ENCODE measurements around the gene IRF8. TPM values are rescaled to one million over a fixed set of nuclear protein-coding genes. Genes with fewer than 3 reads are reported as not detected.

The IRF8 gene
- total and polyA plus RNA-seq, 2 of the 4 experiments (the other 2 are of a cell fraction): not detected

DNA sequence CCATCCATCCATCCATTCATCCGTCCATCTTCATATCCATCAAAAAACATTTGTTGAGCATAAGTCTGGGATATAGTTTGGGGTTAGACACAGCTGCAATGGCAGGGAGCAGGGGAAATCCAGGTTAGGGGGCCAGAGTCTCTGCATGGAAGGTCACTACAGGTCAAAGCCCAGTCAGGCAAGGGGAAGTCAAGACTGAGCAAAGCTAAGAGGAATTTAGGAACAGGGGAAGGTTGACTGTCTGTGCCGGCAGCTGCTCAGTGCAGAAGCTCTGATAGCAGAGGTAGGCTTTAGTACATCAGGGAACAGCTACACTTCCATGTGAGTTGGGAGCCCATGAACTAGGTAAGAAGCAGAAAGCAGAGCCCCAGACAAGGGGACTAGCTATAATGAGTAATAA lies 68.1 kb downstream of the IRF8 start:
- BruUV-seq (replicated peaks): no TSS peak
- in situ Hi-C loops (cut with MboI; ENCODE audit: low sequenced_read_pairs): no loop called here
- H3K9ac ChIP-seq (ENCODE audit: low read depth, low read length): no peak overlapping the region

More for the DNA sequence above, 68.1 kb downstream of the IRF8 start:
- Histone ChIP-seq H3K4me2 (ENCODE audit: low read depth, low read length) (no peak overlapping the region), H3K56ac (ENCODE audit: extremely low read depth, insufficient read depth, low read length) (no peak overlapping the region), H3K4me3 (ENCODE audit: insufficient read depth, low read depth, low read length) (no peak overlapping the region), H3K27ac (ENCODE audit: insufficient read depth, low read length) (no peak overlapping the region), H2BK120ac (ENCODE audit: low read depth, low read length) (no peak overlapping the region), H3K4me1 (ENCODE audit: control insufficient read depth, insufficient read depth, low read length) (peaks cover 6% of the 10 kb centered on the region; the same call in 1 of the 2 replicates), H3K27me3 (ENCODE audit: control insufficient read depth, insufficient read depth, low read length) (peaks cover 54% of the 10 kb centered on the region), H2AK9ac (replicated peaks; ENCODE audit: low read depth, low read length, poor library complexity) (no peak overlapping the region), H3K9me1 (ENCODE audit: insufficient read depth, low read length) (0 out of 2 replicates have a peak, but pooled peaks cover 2% of the 10 kb centered on the region), H2BK5ac (ENCODE audit: low read depth, low read length, poor library complexity, severe bottlenecking) (no peak overlapping the region), H3K36me3 (ENCODE audit: control insufficient read depth, insufficient read depth, low read length) (no peaks in the 10 kb centered on the region), H3K9me3 (ENCODE audit: control insufficient read depth, insufficient read depth, low read length) (peaks cover 2% of the 10 kb centered on the region; the same call in 1 of the 2 replicates), H2BK20ac (ENCODE audit: low read depth, low read length) (no peak overlapping the region), H3K18ac (ENCODE audit: low read depth, low read length) (no peak overlapping the region), H4K20me1 (ENCODE audit: insufficient read depth, low read length) (no peaks in the 10 kb centered on the region), H3K23ac (ENCODE audit: low read depth, low read length) (no peak overlapping the region), H2AK5ac (ENCODE audit: low read depth, low read length) (no peak overlapping the region), H4K8ac (ENCODE audit: low read depth in 2 of 2, low read length in 2 of 2) (no peak overlapping the region), H3K4ac (ENCODE audit: low read depth, low read length) (no peak overlapping the region), H4K5ac (ENCODE audit: low read depth, low read length) (no peak overlapping the region), H2BK15ac (ENCODE audit: low read depth, low read length) (no peak overlapping the region), H3K14ac (replicated peaks; ENCODE audit: low read depth, low read length) (no peak overlapping the region), H4K91ac (ENCODE audit: insufficient read depth, low read depth, low read length) (no peak overlapping the region), H3K79me1 (ENCODE audit: low read depth in 1 of 2, low read length in 2 of 2) (no peaks in the 10 kb centered on the region), H2AFZ (replicated peaks; ENCODE audit: low read length, poor library complexity) (no peak overlapping the region)
- POLR2A ChIA-PET (ENCODE audit: unreplicated experiment): no interaction called here
- DNase-seq: no peak
- no peak for TF ChIP-seq RAD21 (IDR thresholded peaks at IDR 0.05; ENCODE audit: low read length)
- no peak for TF ChIP-seq MAFK (IDR thresholded peaks at IDR 0.05; ENCODE audit: low read depth, low read length)
- TF ChIP-seq CHD1 (IDR thresholded peaks at IDR 0.05; ENCODE audit: low read depth, low read length): no peak
- TF ChIP-seq, protein P1, sequence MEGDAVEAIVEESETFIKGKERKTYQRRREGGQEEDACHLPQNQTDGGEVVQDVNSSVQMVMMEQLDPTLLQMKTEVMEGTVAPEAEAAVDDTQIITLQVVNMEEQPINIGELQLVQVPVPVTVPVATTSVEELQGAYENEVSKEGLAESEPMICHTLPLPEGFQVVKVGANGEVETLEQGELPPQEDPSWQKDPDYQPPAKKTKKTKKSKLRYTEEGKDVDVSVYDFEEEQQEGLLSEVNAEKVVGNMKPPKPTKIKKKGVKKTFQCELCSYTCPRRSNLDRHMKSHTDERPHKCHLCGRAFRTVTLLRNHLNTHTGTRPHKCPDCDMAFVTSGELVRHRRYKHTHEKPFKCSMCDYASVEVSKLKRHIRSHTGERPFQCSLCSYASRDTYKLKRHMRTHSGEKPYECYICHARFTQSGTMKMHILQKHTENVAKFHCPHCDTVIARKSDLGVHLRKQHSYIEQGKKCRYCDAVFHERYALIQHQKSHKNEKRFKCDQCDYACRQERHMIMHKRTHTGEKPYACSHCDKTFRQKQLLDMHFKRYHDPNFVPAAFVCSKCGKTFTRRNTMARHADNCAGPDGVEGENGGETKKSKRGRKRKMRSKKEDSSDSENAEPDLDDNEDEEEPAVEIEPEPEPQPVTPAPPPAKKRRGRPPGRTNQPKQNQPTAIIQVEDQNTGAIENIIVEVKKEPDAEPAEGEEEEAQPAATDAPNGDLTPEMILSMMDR (conservative IDR thresholded peaks at IDR 0.05; ENCODE audit: low read depth, low read length): no peak
- no peak for TF ChIP-seq BHLHE40 (IDR thresholded peaks at IDR 0.05; ENCODE audit: low read depth, low read length)
- no peak for TF ChIP-seq FOS (IDR thresholded peaks at IDR 0.05; ENCODE audit: low read depth, low read length)
- TF ChIP-seq NFE2L2 (IDR thresholded peaks at IDR 0.05; ENCODE audit: low read depth, low read length): no peak
- TF ChIP-seq, protein P2, sequence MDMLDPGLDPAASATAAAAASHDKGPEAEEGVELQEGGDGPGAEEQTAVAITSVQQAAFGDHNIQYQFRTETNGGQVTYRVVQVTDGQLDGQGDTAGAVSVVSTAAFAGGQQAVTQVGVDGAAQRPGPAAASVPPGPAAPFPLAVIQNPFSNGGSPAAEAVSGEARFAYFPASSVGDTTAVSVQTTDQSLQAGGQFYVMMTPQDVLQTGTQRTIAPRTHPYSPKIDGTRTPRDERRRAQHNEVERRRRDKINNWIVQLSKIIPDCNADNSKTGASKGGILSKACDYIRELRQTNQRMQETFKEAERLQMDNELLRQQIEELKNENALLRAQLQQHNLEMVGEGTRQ (IDR thresholded peaks at IDR 0.05; ENCODE audit: low read depth, low read length): no peak
- TF ChIP-seq POLR2A (IDR thresholded peaks at IDR 0.05; ENCODE audit: low read depth, low read length): no peak
- TF ChIP-seq MAZ (IDR thresholded peaks at IDR 0.05; ENCODE audit: borderline replicate concordance, low read depth, low read length): no peak
- TF ChIP-seq RCOR1 (IDR thresholded peaks at IDR 0.05; ENCODE audit: insufficient replicate concordance, low read length): no peak
- no peak for TF ChIP-seq RFX5 (IDR thresholded peaks at IDR 0.05; ENCODE audit: low read depth, low read length)
- TF ChIP-seq, protein P3, sequence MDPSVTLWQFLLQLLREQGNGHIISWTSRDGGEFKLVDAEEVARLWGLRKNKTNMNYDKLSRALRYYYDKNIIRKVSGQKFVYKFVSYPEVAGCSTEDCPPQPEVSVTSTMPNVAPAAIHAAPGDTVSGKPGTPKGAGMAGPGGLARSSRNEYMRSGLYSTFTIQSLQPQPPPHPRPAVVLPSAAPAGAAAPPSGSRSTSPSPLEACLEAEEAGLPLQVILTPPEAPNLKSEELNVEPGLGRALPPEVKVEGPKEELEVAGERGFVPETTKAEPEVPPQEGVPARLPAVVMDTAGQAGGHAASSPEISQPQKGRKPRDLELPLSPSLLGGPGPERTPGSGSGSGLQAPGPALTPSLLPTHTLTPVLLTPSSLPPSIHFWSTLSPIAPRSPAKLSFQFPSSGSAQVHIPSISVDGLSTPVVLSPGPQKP (IDR thresholded peaks at IDR 0.05; ENCODE audit: borderline replicate concordance, low read depth, low read length): no peak
- no peak for TF ChIP-seq CEBPB (IDR thresholded peaks at IDR 0.05; ENCODE audit: low read depth, low read length)
- TF ChIP-seq SMC3 (IDR thresholded peaks at IDR 0.05; ENCODE audit: low read depth, low read length): no peak
- TF ChIP-seq MXI1 (IDR thresholded peaks at IDR 0.05; ENCODE audit: borderline replicate concordance, low read depth, low read length): no peak
- WGBS, 2 experiments (ENCODE audit: extremely low coverage in 2 of 2, insufficient read length in 1 of 2): 0% methylated on average over 1 of the region's 2 CpGs; no CpG with 5 or more reads in 1 of the 2 experiments
- intact Hi-C loops (cut with micrococcal nuclease): no loop called here
- dilution Hi-C loops (cut with HindIII; ENCODE audit: low sequenced_read_pairs, unreplicated experiment): no loop called here
- no peak for ATAC-seq (ENCODE audit: low read depth)
- CTCF ChIA-PET: no interaction called here
